ENCODE measurements around the gene MSI2.

- no peak for TF ChIP-seq CTCF (IDR thresholded peaks at IDR 0.05; ENCODE audit: low read depth, low read length, poor library complexity, severe bottlenecking)
- no peak for TF ChIP-seq EZH2phosphoT487 (IDR thresholded peaks at IDR 0.05; ENCODE audit: borderline replicate concordance, low read length)
Measured at GRCh38 chr17:57332501-57332900, 76.2 kb downstream of the MSI2 start.

Measured in DOHH2 (cell line).